ENCODE data around the gene SNRPA1. TPM values are rescaled to one million over a fixed set of nuclear protein-coding genes. Genes with fewer than 3 reads are reported as not detected.
"Not testable (repeated sequence)": the region's sequence is repeated elsewhere in the genome, so short reads cannot be mapped to it uniquely, and the experiment has no call there.

SNRPA1 gene
- total RNA-seq, 2 experiments from 2014 or later: 121 TPM

- ATAC-seq (ENCODE audit: low read depth): no peak
- POLR2A ChIA-PET: interaction anchor here (0.6 to 4.1 kb wide), 3 partner anchors 24 to 350 kb away, joined by 3 to 29 read pairs (median 4); no protein-coding TSS in a partner anchor
- H3K27ac Mint-ChIP-seq: peak overlapping the region; percentile 81
- no peak for DNase-seq
- H3K9me3 Mint-ChIP-seq: no peaks in the 10 kb centered on the region
- H3K36me3 Mint-ChIP-seq: peaks cover 13% of the 10 kb centered on the region
- H3K4me1 Mint-ChIP-seq: peaks cover 31% of the 10 kb centered on the region
- H3K27me3 Mint-ChIP-seq: no peaks in the 10 kb centered on the region
- peak overlapping the region; percentile 91 for H3K4me3 Mint-ChIP-seq
Observed at GRCh38 chr15:101296418-101297405, 1.7 kb upstream of the SNRPA1 start.

- no peaks in the 10 kb centered on the region for H3K9me3 Mint-ChIP-seq
- peaks cover 36% of the 10 kb centered on the region for H3K4me1 Mint-ChIP-seq
- no peaks in the 10 kb centered on the region for H3K27me3 Mint-ChIP-seq
- H3K27ac Mint-ChIP-seq: peak overlapping the region; percentile 81
- DNase-seq (no peak), ATAC-seq (ENCODE audit: low read depth) (no peak)
- peak overlapping the region; percentile 91 for H3K4me3 Mint-ChIP-seq
- POLR2A ChIA-PET: interaction anchor here (1.0 to 4.1 kb wide), 18 partner anchors 9 to 693 kb away, joined by 3 to 29 read pairs (median 6); partner anchors contain the start of genes ASB7, CHSY1, LINS1 and TARS3
- H3K36me3 Mint-ChIP-seq: peaks cover 13% of the 10 kb centered on the region
Observed at GRCh38 chr15:101295607-101296161, 636 bp upstream of the SNRPA1 start.

GRCh38 chr15:101293122-101293521 lies 1.9 kb downstream of the SNRPA1 start:
- peak overlapping the region; percentile 91 for H3K4me3 Mint-ChIP-seq
- peaks cover 22% of the 10 kb centered on the region for H3K36me3 Mint-ChIP-seq
- ATAC-seq (ENCODE audit: low read depth) (no peak), DNase-seq (no peak)
- no peaks in the 10 kb centered on the region for H3K9me3 Mint-ChIP-seq
- POLR2A ChIA-PET: interaction anchor here (4.1 kb wide), 1 partner anchor 27 kb away, joined by 29 read pairs; no protein-coding TSS in a partner anchor
- H3K27ac Mint-ChIP-seq: peak overlapping the region; percentile 89
- H3K4me1 Mint-ChIP-seq: peaks cover 44% of the 10 kb centered on the region
- no peaks in the 10 kb centered on the region for H3K27me3 Mint-ChIP-seq

- POLR2A ChIA-PET: interaction anchor here (0.8 to 1.1 kb wide), 2 partner anchors 189 to 366 kb away, joined by 3 to 5 read pairs; no protein-coding TSS in a partner anchor
- Mint-ChIP-seq H3K4me1 (peaks cover 41% of the 10 kb centered on the region), H3K27me3 (no peaks in the 10 kb centered on the region), H3K4me3 (no peak overlapping the region), H3K9me3 (no peaks in the 10 kb centered on the region), H3K27ac (peak overlapping the region; percentile 16), H3K36me3 (peaks cover 46% of the 10 kb centered on the region)
- no peak for DNase-seq
- ATAC-seq (ENCODE audit: low read depth): peak; percentile 48
Observed at GRCh38 chr15:101288905-101289513, 6.0 kb downstream of the SNRPA1 start.

- H3K4me3 Mint-ChIP-seq; H3K9me3 Mint-ChIP-seq; H3K27ac Mint-ChIP-seq; ATAC-seq (ENCODE audit: low read depth); H3K27me3 Mint-ChIP-seq; DNase-seq; POLR2A ChIA-PET: not testable (repeated sequence)
- Mint-ChIP-seq H3K4me1 (peaks cover 29% of the 10 kb centered on the region), H3K36me3 (peaks cover 45% of the 10 kb centered on the region)
Observed at GRCh38 chr15:101287342-101287741, 7.7 kb downstream of the SNRPA1 start.

- DNase-seq (no peak), ATAC-seq (ENCODE audit: low read depth) (no peak)
- Mint-ChIP-seq H3K4me3 (peak overlapping the region; percentile 45), H3K4me1 (peaks cover 22% of the 10 kb centered on the region), H3K36me3 (peaks cover 43% of the 10 kb centered on the region), H3K27me3 (no peaks in the 10 kb centered on the region), H3K27ac (no peak overlapping the region), H3K9me3 (no peaks in the 10 kb centered on the region)
- POLR2A ChIA-PET: interaction anchor here (2.0 kb wide), 1 partner anchor 8 kb away, joined by 6 read pairs; the partner anchor contains the start of gene SNRPA1
Observed at GRCh38 chr15:101286471-101287114, 8.5 kb downstream of the SNRPA1 start.

- Mint-ChIP-seq H3K27me3 (no peaks in the 10 kb centered on the region), H3K27ac (no peak overlapping the region), H3K4me3 (no peak overlapping the region), H3K36me3 (peaks cover 45% of the 10 kb centered on the region), H3K4me1 (peaks cover 11% of the 10 kb centered on the region), H3K9me3 (no peaks in the 10 kb centered on the region)
- POLR2A ChIA-PET: interaction anchor here (1.0 kb wide), 1 partner anchor 11 kb away, joined by 7 read pairs; the partner anchor contains the start of gene SNRPA1
- ATAC-seq (ENCODE audit: low read depth) (no peak), DNase-seq (no peak)
Observed at GRCh38 chr15:101283931-101284330, 11.1 kb downstream of the SNRPA1 start.

- POLR2A ChIA-PET: no interaction called here
- H3K27me3 Mint-ChIP-seq: no peaks in the 10 kb centered on the region
- ATAC-seq (ENCODE audit: low read depth): no peak
- no peak overlapping the region for H3K27ac Mint-ChIP-seq
- DNase-seq: no peak
- no peaks in the 10 kb centered on the region for H3K9me3 Mint-ChIP-seq
- peaks cover 23% of the 10 kb centered on the region for H3K36me3 Mint-ChIP-seq
- H3K4me1 Mint-ChIP-seq: peaks cover 18% of the 10 kb centered on the region
- no peak overlapping the region for H3K4me3 Mint-ChIP-seq
Observed at GRCh38 chr15:101280007-101280406, 15.0 kb downstream of the SNRPA1 start.

GRCh38 chr15:101277943-101278564 lies 17.0 kb downstream of the SNRPA1 start:
- no peaks in the 10 kb centered on the region for H3K27me3 Mint-ChIP-seq
- no peak overlapping the region for H3K27ac Mint-ChIP-seq
- peak overlapping the region; percentile 87 for H3K4me3 Mint-ChIP-seq
- POLR2A ChIA-PET: interaction anchor here (1.0 kb wide), 1 partner anchor 17 kb away, joined by 3 read pairs; no protein-coding TSS in a partner anchor
- peaks cover 19% of the 10 kb centered on the region for H3K36me3 Mint-ChIP-seq
- ATAC-seq (ENCODE audit: low read depth) (no peak), DNase-seq (no peak)
- no peaks in the 10 kb centered on the region for H3K9me3 Mint-ChIP-seq
- H3K4me1 Mint-ChIP-seq: peaks cover 20% of the 10 kb centered on the region

GRCh38 chr15:101277038-101277822 lies 17.8 kb downstream of the SNRPA1 start, which contains the start of gene SELENOS:
SELENOS (minus strand) TSS chr15:101277485; CDS start chr15:101277417, 68 bp downstream.
- peaks cover 20% of the 10 kb centered on the region for H3K4me1 Mint-ChIP-seq
- POLR2A ChIA-PET: interaction anchor here (1.2 kb wide), 1 partner anchor 10 kb away, joined by 3 read pairs; no protein-coding TSS in a partner anchor
- H3K4me3 Mint-ChIP-seq: peak within 1 kb of the TSS; percentile 94
- DNase-seq (peak; percentile 98), ATAC-seq (ENCODE audit: low read depth) (peak; percentile 95)
- H3K36me3 Mint-ChIP-seq: peaks cover 18% of the 10 kb centered on the region
- no peaks in the 10 kb centered on the region for H3K9me3 Mint-ChIP-seq
- H3K27me3 Mint-ChIP-seq: no peaks in the 10 kb centered on the region
- H3K27ac Mint-ChIP-seq: peak within 1 kb of the TSS; percentile 85

GRCh38 chr15:101276501-101277037 lies 18.5 kb downstream of the SNRPA1 start:
- Mint-ChIP-seq H3K27me3 (no peaks in the 10 kb centered on the region), H3K36me3 (peaks cover 18% of the 10 kb centered on the region), H3K4me1 (peaks cover 20% of the 10 kb centered on the region), H3K27ac (peak overlapping the region; percentile 85), H3K4me3 (peak overlapping the region; percentile 94), H3K9me3 (no peaks in the 10 kb centered on the region)
- DNase-seq (no peak), ATAC-seq (ENCODE audit: low read depth) (peak; percentile 26)
- POLR2A ChIA-PET: interaction anchor here (1.2 kb wide), 1 partner anchor 9 kb away, joined by 3 read pairs; no protein-coding TSS in a partner anchor
